CD14-positive monocyte (primary cell): ENCODE measurements around the gene ESPNL. TPM values are rescaled to one million over a fixed set of nuclear protein-coding genes. Genes with fewer than 3 reads are reported as not detected.

Experiments
- DNase-seq, 3 donors: peaks; one replicate each; pipeline ENCODE4 v3.0.0-alpha.2; 2011 to 2022
- H2AFZ ChIP-seq: 2 replicates; pipeline ENCODE4 v1.6.0; 2012; ENCODE audit warnings: mild to moderate bottlenecking, low read depth, low read length, inconsistent platforms; ENCODE audit not compliant: insufficient read depth, poor library complexity, severe bottlenecking
- H3K27ac ChIP-seq, 2 donors: 1 replicate in 1 of 2; 2 replicates in 1 of 2; pipeline ENCODE4 v1.5.1; 2012 to 2013; ENCODE audit warnings: low read length in 2 of 2, control low read depth in 1 of 2, inconsistent platforms in 1 of 2, low read depth in 1 of 2, mild to moderate bottlenecking in 1 of 2
- H3K27me3 ChIP-seq, 2 donors: one replicate each; pipeline versions ENCODE4 v1.6.0 to v1.6.1; 2011 to 2013; ENCODE audit warnings: low read length in 2 of 2; ENCODE audit not compliant: control insufficient read depth in 2 of 2, insufficient read depth in 2 of 2
- H3K36me3 ChIP-seq, 2 donors: replicated peaks in 1 of 2; 1 replicate in 1 of 2; 2 replicates in 1 of 2; pipeline versions ENCODE4 v1.5.1 to v1.6.1; 2012 to 2013; ENCODE audit warnings: low read length in 2 of 2, control low read depth in 1 of 2, inconsistent platforms in 1 of 2, mild to moderate bottlenecking in 1 of 2; ENCODE audit not compliant: insufficient read depth in 2 of 2, control insufficient read depth in 1 of 2
- H3K4me1 ChIP-seq, 2 donors: 1 replicate in 1 of 2; 2 replicates in 1 of 2; pipeline versions ENCODE4 v1.5.1 to v1.6.1; 2012 to 2013; ENCODE audit warnings: low read length in 2 of 2, control low read depth in 1 of 2, inconsistent platforms in 1 of 2, mild to moderate bottlenecking in 1 of 2, moderate library complexity in 1 of 2; ENCODE audit not compliant: insufficient read depth in 2 of 2, control insufficient read depth in 1 of 2
- H3K4me2 ChIP-seq: replicated peaks from 2 replicates; pipeline ENCODE3; 2012; ENCODE audit warnings: low read length, moderate library complexity, mild to moderate bottlenecking; ENCODE audit not compliant: poor library complexity, severe bottlenecking; ENCODE audit errors: extremely low read depth
- H3K4me3 ChIP-seq, 3 experiments: fragments of 200-600 bp in 1 of 3; sonication (generic) in 1 of 3; replicated peaks in 1 of 3; 1 replicate in 2 of 3; 2 replicates in 1 of 3; pipeline ENCODE4 v1.5.1; 2011 to 2013; ENCODE audit warnings: low read length in 3 of 3, mild to moderate bottlenecking in 3 of 3, control low read depth in 2 of 3, low read depth in 2 of 3, inconsistent platforms in 1 of 3, moderate library complexity in 1 of 3
- H3K79me2 ChIP-seq: 2 replicates; pipeline ENCODE4 v1.6.0; 2012; ENCODE audit warnings: mild to moderate bottlenecking, control low read depth, inconsistent platforms, low read length, moderate library complexity; ENCODE audit not compliant: insufficient read depth
- H3K9ac ChIP-seq: 2 replicates; pipeline ENCODE4 v1.6.0; 2017; ENCODE audit warnings: low read length, mild to moderate bottlenecking; ENCODE audit not compliant: insufficient read depth, poor library complexity, severe bottlenecking
- H3K9me3 ChIP-seq, 2 donors: replicated peaks in 1 of 2; 1 replicate in 1 of 2; 2 replicates in 1 of 2; pipeline versions ENCODE4 v1.5.1 to v1.6.1; 2012 to 2013; ENCODE audit warnings: low read length in 2 of 2, control low read depth in 1 of 2; ENCODE audit not compliant: control insufficient read depth in 1 of 2, insufficient read depth in 1 of 2
- H4K20me1 ChIP-seq: 2 replicates; pipeline ENCODE4 v1.6.0; 2012; ENCODE audit warnings: mild to moderate bottlenecking, low read length, control low read depth, moderate library complexity; ENCODE audit not compliant: insufficient read depth
- H3K27ac Mint-ChIP-seq, 7 donors: one replicate each; pipeline ENCODE4 v1.8.0; 2020; ENCODE audit warnings: mild to moderate bottlenecking in 7 of 7, mixed read lengths in 7 of 7, moderate library complexity in 6 of 7, inconsistent platforms in 2 of 7
- H3K27me3 Mint-ChIP-seq, 3 donors: one replicate each; pipeline ENCODE4 v1.8.0; 2021 to 2022; ENCODE audit warnings: low read depth in 3 of 3, mild to moderate bottlenecking in 3 of 3, mixed read lengths in 3 of 3, moderate library complexity in 3 of 3, inconsistent platforms in 1 of 3
- H3K36me3 Mint-ChIP-seq, 2 donors: one replicate each; pipeline ENCODE4 v1.8.0; 2020; ENCODE audit warnings: mixed read lengths in 2 of 2, inconsistent platforms in 1 of 2, mild to moderate bottlenecking in 1 of 2
- H3K4me1 Mint-ChIP-seq: one replicate; pipeline ENCODE4 v1.8.0; 2020; ENCODE audit warnings: mild to moderate bottlenecking, mixed read lengths
- H3K4me3 Mint-ChIP-seq, 2 donors: one replicate each; pipeline ENCODE4 v1.8.0; 2020; ENCODE audit warnings: mild to moderate bottlenecking in 2 of 2, mixed read lengths in 2 of 2, moderate library complexity in 1 of 2
- H3K9me3 Mint-ChIP-seq, 7 donors: one replicate each; pipeline ENCODE4 v1.8.0; 2020 to 2022; ENCODE audit warnings: mixed read lengths in 7 of 7, mild to moderate bottlenecking in 6 of 7, moderate library complexity in 6 of 7, inconsistent platforms in 2 of 7
- CTCF ChIP-seq: fragments of 200-600 bp; IDR thresholded peaks from one replicate; pipeline ENCODE4 v1.8.0; 2022; ENCODE audit warnings: antibody characterized with exemption, mild to moderate bottlenecking
- WGBS: methylation state at CpG from one replicate; pipeline ENCODE4 v1.1.5; 2013; ENCODE audit warnings: missing lambda C conversion rate; ENCODE audit not compliant: insufficient coverage; 5-methylcytosine and 5-hydroxymethylcytosine counted together
- intact Hi-C, 2 donors: fragments of 100-400 bp; cut with micrococcal nuclease; formaldehyde crosslinking; loops; one replicate each; pipeline versions ENCODE4 v1.15.0 to v1.15.1; 2023
- polyA plus RNA-seq, 3 donors: library from polyadenylated mRNA; depleted of rRNA in 1 of 3; unstranded in 2 of 3; stranded (reverse) in 1 of 3; fragments of 300-500 nt in 2 of 3; fragments of >200 nt in 1 of 3; fragmentation: Illumina TruSeq in 2 of 3; gene quantifications; 1 replicate in 2 of 3; 2 replicates in 1 of 3; pipeline ENCODE4 v1.2.3, GENCODE V29; 2012 to 2021

ESPNL gene
- polyA plus RNA-seq, 3 donors = not detected

DNA sequence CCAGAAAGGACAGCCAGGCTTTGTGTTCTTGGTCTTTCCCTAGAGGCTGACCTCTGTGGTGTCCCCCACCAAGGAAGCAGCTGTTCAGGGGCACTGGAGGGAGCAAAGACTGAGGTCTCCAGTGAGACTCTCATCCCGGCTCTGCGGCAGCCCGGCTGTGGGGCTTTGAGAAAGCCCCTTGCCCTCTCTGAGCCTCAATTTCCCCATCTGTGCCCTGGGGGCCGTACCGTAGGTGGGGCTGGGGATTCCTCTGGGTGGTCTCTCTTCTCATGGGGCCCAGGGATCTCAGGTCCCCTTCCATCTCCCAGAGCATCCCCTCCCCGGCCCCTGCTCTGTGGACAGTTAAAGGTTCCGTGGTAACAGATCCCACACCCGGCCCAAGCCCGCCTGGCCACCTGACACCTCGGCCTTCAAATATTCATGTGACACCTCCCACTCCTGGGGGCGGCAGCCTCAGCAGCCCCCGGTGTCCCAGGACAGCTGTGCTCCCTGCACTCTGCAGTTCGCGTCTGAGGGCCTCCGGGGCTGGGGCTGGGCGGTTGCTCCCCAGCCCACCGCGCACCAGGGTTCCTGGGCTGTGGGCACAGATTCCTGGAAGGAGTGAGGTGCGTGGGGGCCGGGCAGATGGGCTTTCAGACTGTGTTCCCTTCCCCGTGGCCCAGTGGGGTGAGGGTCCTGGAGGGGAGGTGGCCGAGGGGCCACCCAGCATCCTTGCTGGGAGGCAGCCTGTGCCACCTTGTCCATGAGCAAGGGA lies 23.3 kb downstream of the ESPNL start:
- 85% methylated on average over 19 of the region's 22 CpGs for WGBS
- H3K27me3 ChIP-seq = peaks cover 0 to 3% of the 10 kb centered on the region in 2 donors
- H3K4me1 ChIP-seq = peaks cover 0 to 3% of the 10 kb centered on the region in 2 donors
- no peaks in the 10 kb centered on the region for H3K36me3 ChIP-seq
- Mint-ChIP-seq H3K4me3 (no peak overlapping the region), H3K4me1 (no peaks in the 10 kb centered on the region), H3K27me3 (peaks cover 5 to 11% (median 10%) of the 10 kb centered on the region in 3 donors), H3K27ac (no peak overlapping the region), H3K9me3 (peaks cover 0 to 4% (median 0%) of the 10 kb centered on the region in 7 donors), H3K36me3 (no peaks in the 10 kb centered on the region)
- no peaks in the 10 kb centered on the region for H3K79me2 ChIP-seq
- H3K9me3 ChIP-seq = no peaks in the 10 kb centered on the region
- DNase-seq = no peak
- no peak overlapping the region for H3K4me3 ChIP-seq
- no peak for TF ChIP-seq CTCF
- intact Hi-C loops = no loop called here
- no peak overlapping the region for H2AFZ ChIP-seq
- no peaks in the 10 kb centered on the region for H4K20me1 ChIP-seq
- no peak overlapping the region for H3K4me2 ChIP-seq
- no peak overlapping the region for H3K27ac ChIP-seq
- H3K9ac ChIP-seq = no peak overlapping the region

- no peak for DNase-seq
- Mint-ChIP-seq H3K4me1 (no peaks in the 10 kb centered on the region), H3K4me3 (no peak overlapping the region), H3K27me3 (peaks cover 1 to 6% (median 5%) of the 10 kb centered on the region in 3 donors), H3K36me3 (no peaks in the 10 kb centered on the region), H3K9me3 (peaks cover 0 to 4% (median 0%) of the 10 kb centered on the region in 7 donors), H3K27ac (no peak overlapping the region)
- no peaks in the 10 kb centered on the region for H3K36me3 ChIP-seq
- TF ChIP-seq CTCF = no peak
- H3K27ac ChIP-seq = no peak overlapping the region
- intact Hi-C loops = no loop called here
- H4K20me1 ChIP-seq = no peaks in the 10 kb centered on the region
- H3K4me2 ChIP-seq = no peak overlapping the region
- H2AFZ ChIP-seq = no peak overlapping the region
- 93% methylated on average over 11 of the region's 14 CpGs for WGBS
- no peak overlapping the region for H3K4me3 ChIP-seq
- no peak overlapping the region for H3K9ac ChIP-seq
- peaks cover 0 to 3% of the 10 kb centered on the region in 2 donors for H3K4me1 ChIP-seq
- H3K9me3 ChIP-seq = no peaks in the 10 kb centered on the region
- no peaks in the 10 kb centered on the region for H3K79me2 ChIP-seq
- H3K27me3 ChIP-seq = peaks cover 0 to 3% of the 10 kb centered on the region in 2 donors
These were observed 23.9 kb downstream of the ESPNL start for GRCh38 chr2:238123991-238124470.
